ENCODE measurements around the gene ZG16.
"Not testable (repeated sequence)": the region's sequence is repeated elsewhere in the genome, so short reads cannot be mapped to it uniquely, and the experiment has no call there.

ZG16 gene, protein sequence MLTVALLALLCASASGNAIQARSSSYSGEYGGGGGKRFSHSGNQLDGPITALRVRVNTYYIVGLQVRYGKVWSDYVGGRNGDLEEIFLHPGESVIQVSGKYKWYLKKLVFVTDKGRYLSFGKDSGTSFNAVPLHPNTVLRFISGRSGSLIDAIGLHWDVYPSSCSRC

GRCh38 chr16:29777576-29778350 is at the start of gene ZG16:
Gene ZG16 (plus strand): TSS chr16:29778256. CDS start chr16:29779267, 1,011 bp downstream.
- no peak for DNase-seq (ENCODE audit: low read depth in 2 of 2)

DNA sequence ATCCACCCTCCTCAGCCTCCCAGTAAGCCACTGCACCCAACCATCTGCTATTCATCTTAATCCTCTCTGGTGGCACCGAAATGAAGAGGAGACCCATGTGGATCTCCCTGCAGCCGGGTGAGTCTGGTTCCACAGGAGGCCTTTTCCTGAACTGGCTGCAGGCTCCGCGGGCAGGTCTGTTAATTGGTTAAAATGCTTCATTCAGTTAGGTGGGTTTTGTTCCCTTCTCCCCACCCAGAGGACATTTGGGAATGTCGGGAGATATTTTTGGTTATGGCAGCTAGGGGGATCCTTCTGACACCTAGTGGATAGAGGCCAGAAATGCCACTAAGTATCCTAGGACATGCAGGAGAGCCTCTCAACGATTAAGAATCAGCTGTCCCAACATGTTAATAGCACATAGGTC is 48.9 kb upstream of the ZG16 start:
- DNase-seq (ENCODE audit: low read depth in 2 of 2) = no peak

GRCh38 chr16:29730649-29731048 is 47.4 kb upstream of the ZG16 start:
- DNase-seq (ENCODE audit: low read depth in 2 of 2) = no peak

- peak in 1 of 2 donors; percentile 55 for DNase-seq (ENCODE audit: low read depth in 2 of 2)
These were observed 46.1 kb upstream of the ZG16 start for GRCh38 chr16:29731768-29732601.

DNA sequence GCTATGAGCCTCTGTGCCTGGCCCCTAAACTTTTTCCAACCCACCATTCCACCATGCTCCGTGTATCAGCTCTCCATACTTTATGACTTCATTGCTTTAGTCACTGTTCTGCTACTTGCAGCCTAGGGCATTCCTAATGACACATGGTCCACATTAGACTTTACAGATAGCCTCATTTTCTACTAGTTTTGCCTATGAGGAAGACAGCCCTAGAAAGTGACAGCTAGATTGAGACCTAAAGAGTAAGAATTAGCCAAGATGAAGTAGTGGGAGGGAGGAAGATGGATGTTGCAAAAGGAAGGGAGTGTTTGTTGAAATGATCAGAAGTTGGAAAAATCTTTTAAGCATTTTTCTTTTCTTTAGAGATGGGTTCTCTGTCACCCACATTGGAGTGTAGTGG is 43.3 kb upstream of the ZG16 start:
- DNase-seq (ENCODE audit: low read depth in 2 of 2) = no peak

DNA sequence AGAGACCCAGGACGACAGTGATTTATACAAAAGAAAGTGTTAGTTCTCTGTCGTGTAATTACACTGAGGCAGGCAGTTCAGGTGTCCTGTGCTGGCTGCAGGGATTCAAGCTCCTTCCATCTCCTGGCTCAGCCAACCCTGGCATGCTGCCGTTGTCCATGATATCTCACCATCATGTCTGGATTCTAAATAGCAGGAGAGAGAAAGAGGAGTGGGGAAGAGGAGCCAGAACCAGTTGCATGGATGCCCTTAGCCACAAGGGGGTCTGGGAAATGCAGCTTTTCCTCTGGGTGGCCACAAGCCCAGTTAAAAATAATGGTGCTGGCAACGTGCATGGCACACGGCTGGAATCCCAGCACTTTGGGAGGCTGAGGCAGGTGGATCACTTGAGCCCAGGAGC is 41.9 kb upstream of the ZG16 start:
- DNase-seq (ENCODE audit: low read depth in 2 of 2) = no peak

DNA sequence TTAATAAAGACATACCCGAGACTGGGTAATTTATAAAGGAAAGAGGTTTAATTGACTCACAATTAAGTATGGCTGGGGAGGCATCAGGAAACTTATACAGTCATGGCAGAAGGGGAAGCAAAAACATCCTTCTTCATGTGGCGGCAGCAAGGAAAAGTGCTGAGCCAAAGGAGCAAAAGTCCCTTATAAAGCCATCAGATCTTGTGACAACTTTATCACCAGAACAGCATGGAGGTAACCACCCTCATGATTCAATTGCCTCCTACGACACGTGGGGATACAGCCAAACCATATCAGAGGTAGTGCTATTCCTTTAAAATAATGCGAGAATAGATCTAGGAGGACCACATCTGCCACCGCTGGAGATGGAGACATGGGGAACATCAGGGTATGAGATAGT is 41.3 kb upstream of the ZG16 start:
- no peak for DNase-seq (ENCODE audit: low read depth in 2 of 2)

DNA sequence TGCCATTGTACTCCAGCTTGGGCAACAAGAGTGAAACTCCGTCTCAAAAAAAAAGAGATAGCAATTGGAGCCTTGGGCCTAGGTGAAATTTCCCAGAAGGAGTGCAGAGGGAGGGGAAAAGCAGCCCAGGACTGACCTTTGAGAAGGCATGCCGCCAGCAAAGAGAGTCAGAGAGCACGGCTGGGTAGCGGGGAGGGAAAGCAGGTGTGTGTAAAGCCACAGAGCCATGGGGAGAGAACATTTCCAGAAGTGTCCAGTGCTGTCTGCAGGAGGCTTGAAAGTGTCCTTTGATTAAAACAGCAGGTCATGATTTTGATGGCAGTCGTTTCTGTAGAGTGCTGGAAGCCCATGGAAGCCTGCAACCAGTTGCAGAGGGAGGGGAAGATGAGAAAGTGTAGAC is 40.3 kb upstream of the ZG16 start:
- DNase-seq (ENCODE audit: low read depth in 2 of 2) = no peak

- DNase-seq (ENCODE audit: low read depth in 2 of 2) = no peak
These were observed 39.5 kb upstream of the ZG16 start for GRCh38 chr16:29738514-29738913.

GRCh38 chr16:29739927-29740629 is 38.0 kb upstream of the ZG16 start:
- not testable (repeated sequence) for DNase-seq (ENCODE audit: low read depth in 2 of 2)

GRCh38 chr16:29740630-29741015 is 37.4 kb upstream of the ZG16 start:
- not testable (repeated sequence) for DNase-seq (ENCODE audit: low read depth in 2 of 2)

DNA sequence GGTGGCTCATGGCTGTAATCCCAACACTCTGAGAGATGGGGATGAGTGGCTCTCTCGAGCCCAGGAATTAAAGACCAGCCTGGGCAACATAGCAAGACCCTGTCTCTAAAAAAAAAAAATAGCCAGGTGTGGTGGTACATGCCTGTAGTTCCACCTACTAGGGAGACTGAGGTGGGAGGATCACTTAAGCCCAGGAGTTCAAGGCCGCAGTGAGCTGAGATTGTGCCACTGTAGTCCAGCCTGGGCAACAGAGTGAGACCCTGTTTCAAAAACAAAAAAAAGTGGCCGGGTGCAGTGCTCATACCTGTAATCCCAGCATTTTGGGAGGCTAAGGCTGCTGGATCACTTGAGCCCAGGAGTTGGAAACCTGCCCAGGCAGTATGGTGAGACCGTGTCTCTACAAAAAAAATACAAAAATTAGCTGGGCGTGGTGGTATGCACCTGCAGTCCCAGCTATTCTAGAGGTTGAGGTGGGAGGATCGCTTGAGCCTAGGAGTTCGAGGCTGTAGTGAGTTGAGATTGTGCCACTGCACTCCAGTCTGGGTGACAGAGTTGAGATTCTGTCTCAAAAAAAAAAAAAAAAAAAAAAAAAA is 35.3 kb upstream of the ZG16 start:
- no peak for DNase-seq (ENCODE audit: low read depth in 2 of 2)

DNA sequence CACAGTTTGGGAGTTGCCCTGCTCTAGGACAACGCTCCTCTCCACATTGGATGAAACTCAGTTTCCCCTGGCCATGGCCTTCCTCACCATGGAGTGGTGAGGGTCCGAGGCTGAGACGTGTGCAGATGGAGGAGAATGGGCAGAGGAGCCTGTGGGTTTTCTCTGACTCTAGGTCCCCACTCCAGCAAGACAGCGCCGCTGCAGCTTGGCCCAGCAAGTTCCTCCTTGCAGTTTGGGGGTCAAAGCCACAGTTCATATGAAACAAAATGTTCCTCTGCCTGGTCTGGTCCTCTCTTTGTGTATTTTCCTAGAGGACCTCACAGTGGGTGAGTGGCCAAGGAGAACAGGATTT is 34.6 kb upstream of the ZG16 start:
- no peak for DNase-seq (ENCODE audit: low read depth in 2 of 2)

DNA sequence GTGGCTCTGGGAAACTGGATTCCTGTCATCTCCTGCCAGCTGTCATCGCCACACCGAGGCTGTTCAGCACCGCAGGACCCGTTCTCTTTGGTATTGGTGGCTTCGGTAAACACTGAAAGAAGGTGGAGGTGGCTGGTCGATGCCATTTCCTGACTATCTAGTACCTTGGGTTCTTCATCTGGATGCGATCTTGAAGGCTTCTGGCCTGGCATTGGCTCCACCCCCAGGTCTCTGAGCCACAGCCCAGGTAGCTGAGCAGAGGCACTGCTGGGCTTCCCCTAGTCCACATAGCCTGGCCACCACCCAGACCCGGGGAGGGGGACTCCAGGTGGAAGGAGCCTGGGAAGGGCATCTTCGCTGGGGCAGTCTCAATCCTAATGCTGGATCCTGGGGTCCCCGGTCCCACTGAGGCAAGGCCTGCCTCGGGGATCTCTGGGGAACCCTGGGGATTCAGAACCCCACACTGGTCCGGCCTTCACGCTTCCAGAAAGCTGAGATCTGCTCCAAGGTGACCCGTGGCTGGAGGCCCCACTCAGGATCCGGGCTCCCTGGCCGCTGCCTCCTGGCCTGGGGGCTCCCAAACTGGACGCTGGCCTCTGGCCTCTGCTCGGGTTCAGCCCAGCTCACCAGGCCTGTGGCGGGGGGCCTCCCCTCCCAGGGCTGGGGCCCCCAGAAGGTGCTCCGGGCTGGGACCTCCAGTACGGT is 34.1 kb upstream of the ZG16 start:
- no peak for DNase-seq (ENCODE audit: low read depth in 2 of 2)

- DNase-seq (ENCODE audit: low read depth in 2 of 2) = no peak
These were observed 33.4 kb upstream of the ZG16 start for GRCh38 chr16:29744541-29745101.

DNA sequence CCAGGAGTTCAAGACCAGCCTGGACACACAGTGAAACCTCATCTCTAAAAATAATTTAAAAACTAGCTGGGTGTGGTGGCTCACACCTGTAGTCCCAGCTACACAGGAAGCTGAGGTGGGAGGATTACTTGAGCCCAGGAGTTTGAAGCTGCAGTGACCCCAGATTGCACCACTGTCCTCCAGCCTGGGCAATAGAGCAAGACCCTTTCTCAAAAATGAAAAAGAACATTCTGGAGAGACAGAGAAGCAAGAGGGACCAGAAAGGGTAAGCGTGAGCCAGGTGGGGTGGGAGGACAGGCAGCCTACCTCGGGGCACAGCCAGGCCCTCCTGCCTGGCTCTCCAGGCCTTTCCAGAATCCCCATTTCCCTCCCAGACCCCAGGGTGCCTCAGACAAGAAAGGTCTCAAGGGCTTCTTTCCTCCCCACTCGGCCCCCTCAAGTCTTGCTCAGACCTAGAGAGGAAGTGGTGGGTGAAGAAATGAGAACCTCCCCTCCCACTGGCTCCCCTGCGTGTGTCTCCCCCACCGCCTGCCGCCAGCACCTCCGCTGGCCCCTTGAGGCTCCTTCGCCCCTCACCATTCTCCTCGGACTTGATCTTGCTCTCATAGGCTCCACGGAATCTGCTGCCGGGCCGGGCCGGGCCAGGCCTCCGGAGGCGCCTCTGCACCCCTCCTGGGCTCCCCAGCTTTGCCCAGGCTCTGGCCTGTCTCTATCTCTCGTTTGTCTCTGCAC is 32.8 kb upstream of the ZG16 start:
- DNase-seq (ENCODE audit: low read depth in 2 of 2) = no peak

DNA sequence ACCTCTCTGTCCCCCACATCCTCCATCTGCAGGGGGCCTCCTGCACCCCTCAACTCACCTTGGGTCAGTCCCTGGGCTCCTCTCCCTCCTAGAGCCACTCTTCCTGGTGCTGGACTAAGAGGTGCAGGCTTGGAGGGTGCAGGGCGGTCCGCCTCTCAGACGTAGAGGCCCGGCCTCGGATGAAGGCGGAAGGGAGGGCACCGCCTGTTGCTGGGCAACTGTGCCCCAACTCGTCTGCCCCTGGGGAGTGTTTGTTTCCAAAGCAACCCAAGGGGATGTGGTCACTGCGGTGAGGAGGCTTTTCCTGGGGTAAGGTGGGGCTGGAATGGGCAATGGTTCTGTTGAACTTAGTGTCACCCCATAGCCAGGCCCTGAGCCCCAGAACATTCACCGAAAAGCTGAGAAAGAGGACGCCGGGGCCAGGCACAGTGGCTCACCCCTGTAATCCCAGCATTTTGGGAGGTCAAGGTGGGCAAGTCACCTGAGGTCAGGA is 32.2 kb upstream of the ZG16 start, which contains the start of gene C16orf54:
TSS of gene C16orf54 (minus strand) at position 138 of the 493 bp plus-strand sequence. CDS start 1,039 bp downstream, outside the sequence.
- DNase-seq (ENCODE audit: low read depth in 2 of 2) = peak in 1 of 2 donors; percentile 82

- not testable (repeated sequence) for DNase-seq (ENCODE audit: low read depth in 2 of 2)
These were observed 31.5 kb upstream of the ZG16 start for GRCh38 chr16:29746518-29746917.

GRCh38 chr16:29747947-29748759 is 29.9 kb upstream of the ZG16 start:
- DNase-seq (ENCODE audit: low read depth in 2 of 2) = no peak

All from stimulated activated CD4-positive, alpha-beta T cell treated with anti-CD3 and anti-CD28 coated beads, Interleukin-1b, Interleukin-23, amount 100 ng/mL, for 1 hour (primary cell).